K562 (cell line): ENCODE data around the gene PGAM2. TPM values are rescaled to one million over a fixed set of nuclear protein-coding genes. Genes with fewer than 3 reads are reported as not detected.

Experiments
- ATAC-seq: fragments of 200-7000 bp; cut with Tn5 transposase; 3 replicates; pipeline ENCODE4 v1.9.1; 2020; ENCODE audit warnings: moderate library complexity
- BruUV-seq: library from RNA; stranded (reverse); fragments of 400-500 nt; replicated peaks from 2 replicates; lab custom pipeline; 2021; lab: Mats Ljungman, UMichigan
- CTCF ChIA-PET: fragments of 300-600 bp; formaldehyde crosslinking; extraction: SDS; loops from one replicate; lab custom pipeline; 2021; ENCODE audit warnings: low intra/inter-chr PET ratio; lab: Yijun Ruan, JAX
- POLR2A ChIA-PET: fragments of 300-600, 350-650 bp; sonication (Branson Sonifier 250); formaldehyde crosslinking; extraction: SDS; loops from one replicate; lab custom pipeline; 2021; ENCODE audit warnings: antibody characterized with exemption, inconsistent platforms; lab: Yijun Ruan, JAX
- DNase-seq, 4 experiments: peaks; one replicate each; pipeline versions ENCODE4 v3.0.0 to v3.0.0-alpha.2; 2011 to 2018; ENCODE audit warnings: low spot score in 3 of 4, mixed read lengths in 3 of 4; ENCODE audit errors: extremely low read depth in 1 of 4
- FAIRE-seq: peaks from 2 replicates; lab custom pipeline; 2011; peaks lifted over from hg19 to GRCh38; lab: Jason Lieb, UNC
- H2AFZ ChIP-seq: 2 replicates; pipeline ENCODE4 v1.6.0; 2011; ENCODE audit warnings: low read depth, low read length, control low read depth, inconsistent platforms
- H3K27ac ChIP-seq: fragments of 200-600 bp; 3 replicates; pipeline ENCODE4 v1.8.0; 2011; ENCODE audit warnings: low read depth, mild to moderate bottlenecking, control low read depth, inconsistent platforms, low read length, moderate library complexity, mixed read lengths; ENCODE audit errors: extremely low read depth
- H3K27me3 ChIP-seq, 2 experiments: fragments of 300-600 bp in 1 of 2; 2 replicates in 1 of 2; 3 replicates in 1 of 2; pipeline versions ENCODE4 v1.6.0 to v1.8.0; 2011; ENCODE audit warnings: inconsistent platforms in 2 of 2, low read length in 2 of 2, mild to moderate bottlenecking in 1 of 2, mixed read lengths in 1 of 2, moderate library complexity in 1 of 2; ENCODE audit not compliant: control insufficient read depth in 2 of 2, insufficient read depth in 2 of 2
- H3K36me3 ChIP-seq: fragments of 300-600 bp; 3 replicates; pipeline ENCODE4 v1.8.0; 2011; ENCODE audit warnings: mild to moderate bottlenecking, low read length, inconsistent platforms; ENCODE audit not compliant: control insufficient read depth, insufficient read depth
- H3K4me1 ChIP-seq, 2 experiments: fragments of 200-600 bp in 1 of 2; replicated peaks in 1 of 2; 2 replicates in 1 of 2; 3 replicates in 1 of 2; pipeline versions ENCODE4 v1.5.1 to v1.8.0; 2011; ENCODE audit warnings: inconsistent platforms in 2 of 2, low read length in 2 of 2, mild to moderate bottlenecking in 1 of 2, mixed read lengths in 1 of 2, moderate library complexity in 1 of 2; ENCODE audit not compliant: control insufficient read depth in 2 of 2, insufficient read depth in 2 of 2
- H3K4me2 ChIP-seq: 2 replicates; pipeline ENCODE4 v1.6.1; 2011; ENCODE audit warnings: low read length, control low read depth, inconsistent platforms, mixed read lengths; ENCODE audit not compliant: insufficient read depth
- H3K4me3 ChIP-seq: fragments of 200-600 bp; sonication (generic), shearing (Covaris generic); 2 replicates; pipeline ENCODE4 v1.5.1; 2016; ENCODE audit warnings: control low read depth, inconsistent platforms
- H3K79me2 ChIP-seq: fragments of 200-600 bp; 3 replicates; pipeline ENCODE4 v1.8.0; 2011; ENCODE audit warnings: low read length, inconsistent platforms; ENCODE audit not compliant: control insufficient read depth, insufficient read depth
- H3K9ac ChIP-seq, 2 experiments: 2 replicates each; pipeline versions ENCODE4 v1.6.0 to v1.6.1; 2011; ENCODE audit warnings: low read depth in 2 of 2, low read length in 2 of 2, control low read depth in 1 of 2, inconsistent platforms in 1 of 2, mild to moderate bottlenecking in 1 of 2, mixed read lengths in 1 of 2; ENCODE audit not compliant: insufficient read depth in 1 of 2
- H3K9me1 ChIP-seq: one replicate; pipeline ENCODE4 v1.6.0; 2011; ENCODE audit warnings: inconsistent platforms, mild to moderate bottlenecking, low read length, moderate library complexity; ENCODE audit not compliant: control insufficient read depth, insufficient read depth
- H3K9me3 ChIP-seq: replicated peaks from 2 replicates; pipeline ENCODE4 v1.5.1; 2011; ENCODE audit warnings: low read depth, low read length, inconsistent platforms; ENCODE audit not compliant: control insufficient read depth, insufficient read depth
- H4K20me1 ChIP-seq: replicated peaks from 2 replicates; pipeline ENCODE4 v1.6.1; 2011; ENCODE audit warnings: low read length, inconsistent platforms, mixed read lengths; ENCODE audit not compliant: control insufficient read depth, insufficient read depth
- CCAR2 ChIP-seq: fragments of 200-400 bp; formaldehyde crosslinking; IDR thresholded peaks from 2 replicates; pipeline ENCODE4 v1.6.1; 2017; ENCODE audit warnings: mild to moderate bottlenecking, low read depth, low read length
- FOXA3 ChIP-seq, 2 experiments: fragments of 450-650 bp in 1 of 2; sonication (generic) in 1 of 2; formaldehyde crosslinking; IDR thresholded peaks in 1 of 2; conservative IDR thresholded peaks in 1 of 2; 2 replicates each; pipeline versions ENCODE4 v1.4.0 to v1.8.0; 2020 to 2022; ENCODE audit warnings: mild to moderate bottlenecking in 2 of 2, missing genetic modification reagents in 1 of 2
- MCM2 ChIP-seq: fragments of 450-650 bp; IDR thresholded peaks from 2 replicates; pipeline ENCODE4 v1.6.1; 2017; ENCODE audit warnings: low read depth, mild to moderate bottlenecking
- NR3C1 ChIP-seq: sonication (generic); formaldehyde crosslinking; IDR thresholded peaks from 2 replicates; pipeline ENCODE4 v1.8.1; 2022; ENCODE audit warnings: missing genetic modification reagents
- PPARD ChIP-seq: fragments of 250-450 bp; sonication (Bioruptor Pico); IDR thresholded peaks from 2 replicates; pipeline ENCODE4 v1.8.0; 2022; ENCODE audit warnings: inconsistent platforms, mild to moderate bottlenecking, moderate library complexity
- RFX7 ChIP-seq: fragments of 250-450 bp; sonication (Bioruptor Pico); IDR thresholded peaks from 2 replicates; pipeline ENCODE4 v1.5.1; 2021; ENCODE audit warnings: mild to moderate bottlenecking
- TARDBP ChIP-seq: fragments of 450-650 bp; IDR thresholded peaks from 2 replicates; pipeline ENCODE4 v1.6.1; 2016
- TCF15 ChIP-seq: fragments of 250-450 bp; sonication (Bioruptor Pico); IDR thresholded peaks from 2 replicates; pipeline ENCODE4 v1.8.0; 2022; ENCODE audit warnings: moderate library complexity, mild to moderate bottlenecking, inconsistent platforms
- TEAD4 ChIP-seq, 2 experiments: sonication (generic) in 1 of 2; formaldehyde crosslinking in 1 of 2; IDR thresholded peaks; 2 replicates each; pipeline versions ENCODE4 v1.6.1 to v1.8.0; 2012 to 2022; ENCODE audit warnings: borderline replicate concordance in 1 of 2, inconsistent platforms in 1 of 2, low read length in 1 of 2, mild to moderate bottlenecking in 1 of 2, missing genetic modification reagents in 1 of 2
- ZEB2 ChIP-seq: fragments of 450-650 bp; IDR thresholded peaks from 2 replicates; pipeline ENCODE4 v1.6.1; 2016
- ZNF551 ChIP-seq: fragments of 250-450 bp; sonication (Bioruptor Pico); IDR thresholded peaks from 2 replicates; pipeline ENCODE4 v1.5.0; 2021; ENCODE audit warnings: mild to moderate bottlenecking, moderate library complexity
- ZSCAN29 ChIP-seq: fragments of 450-650 bp; IDR thresholded peaks from 2 replicates; pipeline ENCODE4 v1.6.1; 2017
- WGBS: fragments of 100-300 bp; shearing (Covaris generic); methylation state at CpG from one replicate; pipeline ENCODE4 v1.1.6; 2016; ENCODE audit warnings: low coverage, mixed read lengths; ENCODE audit not compliant: insufficient coverage; ENCODE audit errors: missing lambda C conversion rate; 5-methylcytosine and 5-hydroxymethylcytosine counted together
- in situ Hi-C: fragments of 300-500 bp; cut with MboI; formaldehyde crosslinking; loops from 4 replicates; pipeline ENCODE4 v1.15.0; 2018; ENCODE audit warnings: inconsistent platforms, mixed read lengths
- intact Hi-C: fragments of 100-400 bp; cut with micrococcal nuclease; formaldehyde crosslinking; loops from 2 replicates; pipeline ENCODE4 v1.14.2; 2022
- polyA plus RNA-seq, 8 experiments: library from polyadenylated mRNA; depleted of rRNA in 4 of 8; stranded (reverse) in 5 of 8; unstranded in 3 of 8; fragments of >200 nt; fragmentation: Nextera tagmentation in 2 of 8; fragmentation: Illumina TruSeq in 1 of 8; extraction: Ambion mirVana in 2 of 8; extraction: Trizol in 1 of 8; gene quantifications; 2 replicates each; pipeline versions ENCODE4 v1.2.1 to v1.2.3, GENCODE V29; 2011 to 2014; ENCODE audit warnings: inconsistent platforms in 1 of 8, missing spikeins in 1 of 8
- total RNA-seq, 7 experiments: library from RNA; depleted of rRNA in 6 of 7; stranded (reverse); fragments of >200 nt in 6 of 7; fragmentation: Illumina TruSeq in 2 of 7; extraction: Trizol in 2 of 7; gene quantifications; 2 replicates each; pipeline versions ENCODE4 v1.2.1 to v1.2.3, GENCODE V29; 2011 to 2021; ENCODE audit warnings: low replicate concordance in 1 of 7
- TF ChIP-seq, protein P1 (sequence below): fragments of 450-650 bp; formaldehyde crosslinking; IDR thresholded peaks from 2 replicates; pipeline ENCODE4 v1.4.0; 2020; ENCODE audit warnings: mild to moderate bottlenecking

The PGAM2 gene
- total and polyA plus RNA-seq, 9 of the 15 experiments (the other 6 are each of a cell fraction or from before 2014, with no cell fraction given) = not detected

- Histone ChIP-seq H3K79me2 (no peaks in the 10 kb centered on the region), H4K20me1 (peaks cover 7% of the 10 kb centered on the region; the same call in 1 of the 2 replicates), H3K9me3 (no peaks in the 10 kb centered on the region), H3K9me1 (no peaks in the 10 kb centered on the region), H3K9ac (no peak overlapping the region), H3K27ac (no peak overlapping the region), H3K4me1 (peaks cover 0 to 49% of the 10 kb centered on the region in 2 experiments; a peak in 2 of 5 replicates), H3K27me3 (peaks cover 17 to 56% of the 10 kb centered on the region in 2 experiments; a peak in 4 of 5 replicates), H3K36me3 (no peaks in the 10 kb centered on the region), H2AFZ (no peak overlapping the region), H3K4me3 (no peak overlapping the region), H3K4me2 (no peak overlapping the region)
- 3% methylated on average over 9 of the region's 10 CpGs for WGBS
- TF ChIP-seq CCAR2 (no peak), TEAD4 (IDR thresholded peaks at IDR 0.05; ENCODE audit: low read length) (no peak), TEAD4 (CRISPR knock-in tag; IDR thresholded peaks at IDR 0.05; ENCODE audit: borderline replicate concordance) (no peak), FOXA3 (CRISPR knock-in tag; conservative IDR thresholded peaks at IDR 0.05 in 1 of 2, IDR thresholded peaks at IDR 0.05 in 1 of 2) (no peak), TARDBP (no peak), RFX7 (CRISPR knock-in tag) (no peak), ZNF551 (CRISPR knock-in tag) (no peak), MCM2 (no peak), PPARD (CRISPR knock-in tag) (no peak), NR3C1 (no peak), ZSCAN29 (no peak), ZEB2 (no peak), TCF15 (CRISPR knock-in tag) (no peak)
- TF ChIP-seq, protein P1, sequence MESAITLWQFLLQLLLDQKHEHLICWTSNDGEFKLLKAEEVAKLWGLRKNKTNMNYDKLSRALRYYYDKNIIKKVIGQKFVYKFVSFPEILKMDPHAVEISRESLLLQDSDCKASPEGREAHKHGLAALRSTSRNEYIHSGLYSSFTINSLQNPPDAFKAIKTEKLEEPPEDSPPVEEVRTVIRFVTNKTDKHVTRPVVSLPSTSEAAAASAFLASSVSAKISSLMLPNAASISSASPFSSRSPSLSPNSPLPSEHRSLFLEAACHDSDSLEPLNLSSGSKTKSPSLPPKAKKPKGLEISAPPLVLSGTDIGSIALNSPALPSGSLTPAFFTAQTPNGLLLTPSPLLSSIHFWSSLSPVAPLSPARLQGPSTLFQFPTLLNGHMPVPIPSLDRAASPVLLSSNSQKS (CRISPR knock-in tag) = no peak
- intact Hi-C loops (no loop called here), in situ Hi-C loops (no loop called here)
- ChIA-PET CTCF (no interaction called here), POLR2A (interaction anchor here (0.6 to 2.7 kb wide), 3 partner anchors 9 to 433 kb away, joined by 3 to 16 read pairs (median 4); no protein-coding TSS in a partner anchor)
- FAIRE-seq = no peak
- ATAC-seq = no peak
- no TSS peak for BruUV-seq
- no peak for DNase-seq
These were observed 41.1 kb upstream of the PGAM2 start for GRCh38 chr7:44106311-44107065.
